HEK293 (cell line): ENCODE data around the gene TMEM231.
"Not testable (repeated sequence)": the region's sequence is repeated elsewhere in the genome, so short reads cannot be mapped to it uniquely, and the experiment has no call there.

Experiments
- CTCF ChIP-seq: fragments of 450-650 bp; formaldehyde crosslinking; IDR thresholded peaks from 2 replicates; pipeline ENCODE4 v1.5.1; 2016; ENCODE audit warnings: missing biosample characterization, missing genetic modification characterization
- REST ChIP-seq: fragments of 450-650 bp; formaldehyde crosslinking; IDR thresholded peaks from 2 replicates; pipeline ENCODE4 v1.5.1; 2016; ENCODE audit warnings: missing biosample characterization, missing genetic modification characterization
- ZSCAN23 ChIP-seq: fragments of 450-650 bp; formaldehyde crosslinking; IDR thresholded peaks from 2 replicates; pipeline ENCODE4 v1.5.1; 2016; ENCODE audit warnings: missing biosample characterization, missing genetic modification characterization

- not testable (repeated sequence) for TF ChIP-seq ZSCAN23; REST (tag by site-specific recombination); CTCF (tag by site-specific recombination)
Measured at GRCh38 chr16:75516189-75516966, 39.7 kb downstream of the TMEM231 start.
